Measurements from ENCODE around the gene TFAP2E.

DNA sequence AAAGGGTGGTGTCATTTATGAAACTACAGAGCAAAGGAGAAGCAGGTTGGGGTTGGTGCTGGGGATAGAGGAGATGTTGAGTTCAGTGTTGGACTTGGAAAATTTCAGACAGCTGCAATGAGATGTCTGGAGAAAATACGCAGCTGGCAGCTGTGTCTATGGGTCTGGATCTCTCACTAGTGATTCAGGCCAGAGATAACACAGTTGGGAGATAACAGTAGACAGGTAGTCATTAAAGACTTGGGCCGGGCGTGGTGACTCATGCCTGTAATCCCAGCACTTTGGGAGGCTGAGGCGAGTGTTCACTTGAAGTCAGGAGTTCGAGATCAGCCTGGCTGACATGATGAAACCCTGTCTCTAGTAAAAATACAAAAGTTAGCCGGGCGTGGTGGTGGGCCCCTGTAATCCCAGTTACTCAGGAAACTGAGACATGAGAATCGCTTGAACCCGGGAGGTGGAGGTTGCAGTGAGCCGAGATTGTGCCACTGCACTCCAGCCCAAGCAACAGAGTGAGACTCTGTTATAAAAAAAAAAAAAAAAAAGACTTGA is 2.5 kb upstream of the TFAP2E start:
- TF ChIP-seq POLR2A (IDR thresholded peaks at IDR 0.05; ENCODE audit: extremely low read depth, insufficient read length) = no peak
- TF ChIP-seq, protein P1, sequence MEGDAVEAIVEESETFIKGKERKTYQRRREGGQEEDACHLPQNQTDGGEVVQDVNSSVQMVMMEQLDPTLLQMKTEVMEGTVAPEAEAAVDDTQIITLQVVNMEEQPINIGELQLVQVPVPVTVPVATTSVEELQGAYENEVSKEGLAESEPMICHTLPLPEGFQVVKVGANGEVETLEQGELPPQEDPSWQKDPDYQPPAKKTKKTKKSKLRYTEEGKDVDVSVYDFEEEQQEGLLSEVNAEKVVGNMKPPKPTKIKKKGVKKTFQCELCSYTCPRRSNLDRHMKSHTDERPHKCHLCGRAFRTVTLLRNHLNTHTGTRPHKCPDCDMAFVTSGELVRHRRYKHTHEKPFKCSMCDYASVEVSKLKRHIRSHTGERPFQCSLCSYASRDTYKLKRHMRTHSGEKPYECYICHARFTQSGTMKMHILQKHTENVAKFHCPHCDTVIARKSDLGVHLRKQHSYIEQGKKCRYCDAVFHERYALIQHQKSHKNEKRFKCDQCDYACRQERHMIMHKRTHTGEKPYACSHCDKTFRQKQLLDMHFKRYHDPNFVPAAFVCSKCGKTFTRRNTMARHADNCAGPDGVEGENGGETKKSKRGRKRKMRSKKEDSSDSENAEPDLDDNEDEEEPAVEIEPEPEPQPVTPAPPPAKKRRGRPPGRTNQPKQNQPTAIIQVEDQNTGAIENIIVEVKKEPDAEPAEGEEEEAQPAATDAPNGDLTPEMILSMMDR (IDR thresholded peaks at IDR 0.05; ENCODE audit: low read depth, low read length) = no peak

Measured in NB4 (cell line).